HG03354 (cell line): Measurements from ENCODE around the gene HMCN1.

ENCODE experiments used
- ATAC-seq: cut with Tn5 transposase; IDR thresholded peaks from one replicate; pipeline ENCODE4 v1.9.1; 2021; ENCODE audit warnings: mild to moderate bottlenecking; ENCODE audit not compliant: unreplicated experiment, poor library complexity, severe bottlenecking

Gene HMCN1

GRCh38 chr1:186055846-186056245, 321.7 kb downstream of the HMCN1 start:
- ATAC-seq = no peak

- no peak for ATAC-seq
These were observed 322.9 kb downstream of the HMCN1 start for GRCh38 chr1:186057086-186057485.

GRCh38 chr1:186059311-186059710, 325.1 kb downstream of the HMCN1 start:
- peak; percentile 86 for ATAC-seq

GRCh38 chr1:186059752-186060151, 325.6 kb downstream of the HMCN1 start:
- ATAC-seq = no peak

GRCh38 chr1:186060226-186060625, 326.0 kb downstream of the HMCN1 start:
- ATAC-seq = no peak

- ATAC-seq = no peak
These were observed 329.0 kb downstream of the HMCN1 start for GRCh38 chr1:186063091-186063657.

- ATAC-seq = no peak
These were observed 332.2 kb downstream of the HMCN1 start for GRCh38 chr1:186066411-186066810.

- ATAC-seq = no peak
These were observed 339.5 kb downstream of the HMCN1 start for GRCh38 chr1:186073697-186074096.

GRCh38 chr1:186076006-186076405, 341.8 kb downstream of the HMCN1 start:
- ATAC-seq = no peak

GRCh38 chr1:186078245-186078644, 344.1 kb downstream of the HMCN1 start:
- ATAC-seq = peak; percentile 95

GRCh38 chr1:186079084-186079684, 345.0 kb downstream of the HMCN1 start:
- no peak for ATAC-seq

GRCh38 chr1:186082235-186082937, 348.2 kb downstream of the HMCN1 start:
- ATAC-seq = peak; percentile 71

GRCh38 chr1:186086583-186086982, 352.4 kb downstream of the HMCN1 start:
- ATAC-seq = no peak

- ATAC-seq = no peak
These were observed 355.7 kb downstream of the HMCN1 start for GRCh38 chr1:186089940-186090339.

GRCh38 chr1:186091222-186091720, 357.1 kb downstream of the HMCN1 start:
- no peak for ATAC-seq

GRCh38 chr1:186093437-186093836, 359.2 kb downstream of the HMCN1 start:
- ATAC-seq = no peak

GRCh38 chr1:186094172-186094571, 360.0 kb downstream of the HMCN1 start:
- ATAC-seq = no peak

- ATAC-seq = no peak
These were observed 365.3 kb downstream of the HMCN1 start for GRCh38 chr1:186099336-186100104.

GRCh38 chr1:186102107-186102506, 367.9 kb downstream of the HMCN1 start:
- no peak for ATAC-seq

- ATAC-seq = no peak
These were observed 368.5 kb downstream of the HMCN1 start for GRCh38 chr1:186102547-186103148.
